Epithelial cell of proximal tubule (primary cell): ENCODE data around the gene KIF1C. TPM values are rescaled to one million over a fixed set of nuclear protein-coding genes. Genes with fewer than 3 reads are reported as not detected.

Source experiments
- DNase-seq: peaks from one replicate; pipeline ENCODE4 v3.0.0-alpha.2; 2011; ENCODE audit warnings: low read depth
- H3K4me3 ChIP-seq: 2 replicates; pipeline ENCODE4 v1.5.1; 2011; ENCODE audit warnings: low read depth, mild to moderate bottlenecking, low read length
- total RNA-seq: library from RNA; depleted of rRNA; stranded (reverse); fragments of >200 nt; gene quantifications from 2 replicates; pipeline ENCODE4 v1.2.3, GENCODE V29; 2015
- TF ChIP-seq, protein P1 (sequence below): conservative IDR thresholded peaks from 2 replicates; pipeline ENCODE4 v1.5.1; 2012; ENCODE audit warnings: low read depth, mild to moderate bottlenecking, low read length

The KIF1C gene
- total RNA-seq, 1 donor from 2014 or later: 75.0 TPM

DNA sequence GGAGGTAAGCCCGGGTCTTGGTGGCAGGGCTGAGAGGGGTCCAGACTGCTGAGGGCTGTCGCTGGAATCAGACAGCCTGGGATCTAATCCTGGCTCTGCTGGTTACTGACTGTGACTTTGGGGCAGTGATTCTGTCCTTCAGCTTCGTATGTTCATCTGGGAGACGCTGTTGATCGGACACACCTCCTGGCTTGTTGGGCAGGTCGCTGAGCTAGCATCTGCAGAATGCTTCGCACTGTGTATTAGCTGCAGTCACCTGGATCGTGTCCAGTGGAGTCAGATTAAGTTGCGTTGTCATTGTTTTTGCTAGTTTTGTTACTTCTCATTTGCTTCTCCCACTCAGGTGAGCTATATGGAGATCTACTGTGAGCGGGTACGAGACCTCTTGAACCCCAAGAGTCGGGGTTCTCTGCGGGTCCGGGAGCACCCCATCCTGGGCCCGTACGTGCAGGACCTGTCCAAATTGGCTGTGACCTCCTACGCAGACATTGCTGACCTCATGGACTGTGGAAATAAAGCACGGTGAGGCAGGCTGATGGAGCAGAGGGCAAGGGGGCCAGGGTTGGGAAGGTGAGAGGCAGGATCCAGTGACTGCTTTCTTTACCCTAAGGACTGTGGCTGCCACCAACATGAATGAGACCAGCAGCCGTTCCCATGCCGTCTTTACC, 4.5 kb downstream of the KIF1C start:
- H3K4me3 ChIP-seq: no peak overlapping the region
- TF ChIP-seq, protein P1, sequence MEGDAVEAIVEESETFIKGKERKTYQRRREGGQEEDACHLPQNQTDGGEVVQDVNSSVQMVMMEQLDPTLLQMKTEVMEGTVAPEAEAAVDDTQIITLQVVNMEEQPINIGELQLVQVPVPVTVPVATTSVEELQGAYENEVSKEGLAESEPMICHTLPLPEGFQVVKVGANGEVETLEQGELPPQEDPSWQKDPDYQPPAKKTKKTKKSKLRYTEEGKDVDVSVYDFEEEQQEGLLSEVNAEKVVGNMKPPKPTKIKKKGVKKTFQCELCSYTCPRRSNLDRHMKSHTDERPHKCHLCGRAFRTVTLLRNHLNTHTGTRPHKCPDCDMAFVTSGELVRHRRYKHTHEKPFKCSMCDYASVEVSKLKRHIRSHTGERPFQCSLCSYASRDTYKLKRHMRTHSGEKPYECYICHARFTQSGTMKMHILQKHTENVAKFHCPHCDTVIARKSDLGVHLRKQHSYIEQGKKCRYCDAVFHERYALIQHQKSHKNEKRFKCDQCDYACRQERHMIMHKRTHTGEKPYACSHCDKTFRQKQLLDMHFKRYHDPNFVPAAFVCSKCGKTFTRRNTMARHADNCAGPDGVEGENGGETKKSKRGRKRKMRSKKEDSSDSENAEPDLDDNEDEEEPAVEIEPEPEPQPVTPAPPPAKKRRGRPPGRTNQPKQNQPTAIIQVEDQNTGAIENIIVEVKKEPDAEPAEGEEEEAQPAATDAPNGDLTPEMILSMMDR: no peak
- no peak for DNase-seq

DNA sequence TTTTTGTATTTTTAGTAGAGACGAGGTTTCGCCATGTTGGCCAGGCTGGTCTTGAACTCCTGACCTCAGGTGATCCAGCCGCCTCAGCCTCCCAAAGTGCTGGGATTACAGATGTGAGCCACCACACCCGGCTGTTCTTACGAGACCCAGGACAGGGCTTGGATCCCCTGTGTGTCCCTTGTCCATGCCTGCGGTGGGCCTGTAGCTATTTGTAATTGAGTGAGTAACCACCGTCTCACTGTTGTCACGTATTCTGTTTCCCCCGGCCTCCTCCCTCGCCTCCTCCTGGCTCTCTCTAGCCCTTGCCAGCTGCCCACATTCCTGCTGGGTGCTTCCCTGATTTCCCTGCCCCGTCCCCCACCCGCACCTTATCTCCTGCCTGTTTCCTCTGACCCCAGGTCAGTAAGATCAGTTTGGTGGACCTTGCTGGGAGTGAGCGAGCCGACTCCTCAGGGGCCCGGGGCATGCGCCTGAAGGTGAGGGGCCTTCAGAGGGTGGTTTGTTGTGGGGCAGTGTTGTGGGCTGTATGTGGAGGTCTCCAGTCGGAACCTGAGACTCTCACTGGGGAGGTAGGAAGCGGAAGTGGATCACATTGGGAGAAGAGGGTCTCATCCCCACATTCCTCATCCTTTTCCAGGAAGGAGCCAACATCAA, 5.6 kb downstream of the KIF1C start:
- TF ChIP-seq, protein P1: no peak
- no peak for DNase-seq
- no peak overlapping the region for H3K4me3 ChIP-seq

DNA sequence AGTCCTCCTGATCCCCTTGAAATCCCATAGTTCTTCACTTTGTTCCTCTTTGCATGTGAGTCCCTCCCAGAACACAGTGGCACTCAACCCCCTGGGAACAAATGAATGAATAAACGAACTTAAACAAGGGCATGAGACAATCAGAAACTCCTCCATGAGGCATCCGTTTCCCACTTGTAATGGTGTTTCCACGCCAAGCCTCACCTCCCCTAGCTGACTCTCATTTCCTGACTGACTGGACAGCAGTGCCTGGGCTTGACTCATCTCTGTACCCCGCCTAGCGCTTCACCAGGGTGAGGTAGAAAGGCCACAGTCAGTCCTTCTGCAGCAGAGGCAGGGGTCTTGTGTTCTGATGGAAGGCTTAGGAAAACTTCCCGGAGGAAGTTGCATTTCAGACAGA, 14.2 kb downstream of the KIF1C start:
- TF ChIP-seq, protein P1: no peak

DNA sequence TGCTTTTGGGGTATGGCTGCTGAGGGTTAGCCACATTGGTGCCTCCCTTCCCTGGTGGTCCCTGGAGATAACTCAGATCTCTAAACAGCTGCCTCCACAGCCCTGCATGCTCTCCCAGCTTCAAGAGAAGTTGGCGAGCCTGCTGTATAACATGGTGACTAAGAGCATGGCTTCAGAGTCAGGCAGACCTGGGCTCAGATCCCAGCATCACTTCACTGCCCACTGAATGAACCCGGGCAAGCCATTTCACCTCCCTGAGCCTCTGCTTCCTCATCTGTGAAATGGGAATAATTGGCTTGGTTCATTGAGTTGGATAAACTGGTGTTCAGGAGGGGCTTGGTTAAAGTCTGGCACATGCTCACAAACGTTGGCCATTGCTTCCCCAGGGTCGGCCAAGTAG, 16.6 kb downstream of the KIF1C start:
- TF ChIP-seq, protein P1: no peak
- DNase-seq: no peak
- H3K4me3 ChIP-seq: no peak overlapping the region

More for the DNA sequence above, 14.2 kb downstream of the KIF1C start:
- no peak for DNase-seq
- H3K4me3 ChIP-seq: no peak overlapping the region

DNA sequence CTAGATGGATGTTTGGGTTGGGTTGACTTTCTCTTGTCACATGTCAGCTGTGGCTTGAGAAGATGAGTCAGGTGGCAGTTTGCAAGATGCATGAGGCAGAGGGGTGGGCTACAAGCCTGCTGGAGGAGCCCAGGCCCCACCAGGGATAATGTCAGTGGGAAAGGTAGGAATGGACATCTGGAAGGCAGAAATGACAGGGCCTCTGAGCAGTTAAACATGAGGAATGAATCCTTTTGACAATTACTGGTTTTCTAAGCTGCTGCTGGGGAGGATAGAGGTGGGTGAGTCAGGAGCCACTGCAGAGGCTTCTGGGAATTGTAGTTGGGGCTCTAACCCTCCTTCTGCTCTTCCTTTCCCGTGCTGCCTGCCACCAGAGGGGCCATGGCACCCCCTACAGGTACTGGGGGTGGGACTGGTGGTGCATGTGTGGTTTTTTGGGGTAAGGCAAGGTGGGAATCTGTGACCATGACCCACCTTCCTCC, 21.8 kb downstream of the KIF1C start:
- H3K4me3 ChIP-seq: no peak overlapping the region
- TF ChIP-seq, protein P1: no peak
- no peak for DNase-seq

DNA sequence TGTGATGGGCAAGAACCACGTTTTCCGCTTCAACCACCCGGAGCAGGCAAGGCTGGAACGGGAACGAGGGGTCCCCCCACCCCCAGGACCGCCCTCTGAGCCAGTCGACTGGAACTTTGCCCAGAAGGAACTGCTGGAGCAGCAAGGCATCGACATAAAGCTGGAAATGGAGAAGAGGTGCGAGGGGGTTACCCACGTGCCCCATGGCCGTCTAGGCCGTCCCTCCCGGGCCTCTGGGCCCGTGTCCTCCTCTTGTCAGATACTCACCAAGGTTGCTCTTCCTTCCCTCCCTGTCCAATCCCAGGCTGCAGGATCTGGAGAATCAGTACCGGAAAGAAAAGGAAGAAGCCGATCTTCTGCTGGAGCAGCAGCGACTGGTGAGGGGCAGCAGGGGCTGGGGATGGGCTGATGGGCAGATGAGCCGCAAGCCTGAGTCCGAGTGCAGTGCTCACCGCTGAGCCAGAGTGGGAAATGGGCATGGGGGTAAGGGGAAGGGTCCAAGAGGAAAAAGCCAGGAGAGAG, 22.8 kb downstream of the KIF1C start:
- no peak for DNase-seq
- H3K4me3 ChIP-seq: no peak overlapping the region
- TF ChIP-seq, protein P1: no peak
